T-helper 2 cell treated with Interferon-gamma antibody and Interleukin-4, amounts not matched to agents 100 ng/mL and 5 ng/mL, for 36 hours (primary cell): Measurements from ENCODE around the gene SART1. TPM values are rescaled to one million over a fixed set of nuclear protein-coding genes. Genes with fewer than 3 reads are reported as not detected.

ENCODE experiments used
- intact Hi-C: fragments of 100-400 bp; cut with micrococcal nuclease; formaldehyde crosslinking; loops from one replicate; pipeline ENCODE4 v1.15.1; 2023
- total RNA-seq: library from RNA; stranded (reverse); gene quantifications from 2 replicates; pipeline ENCODE4 v1.2.3, GENCODE V29; 2022

SART1 gene
- total RNA-seq, 1 donor from 2014 or later = 88.8 TPM

- intact Hi-C loops = no loop called here
Measured at GRCh38 chr11:65962141-65962564, 619 bp downstream of the SART1 start.

GRCh38 chr11:65964906-65965305 lies 3.4 kb downstream of the SART1 start:
- intact Hi-C loops = no loop called here

GRCh38 chr11:65965986-65966762 lies 4.6 kb downstream of the SART1 start:
- intact Hi-C loops = no loop called here

- intact Hi-C loops = no loop called here
Measured at GRCh38 chr11:65967329-65967934, 5.9 kb downstream of the SART1 start.

GRCh38 chr11:65968600-65969482 lies 7.3 kb downstream of the SART1 start:
- intact Hi-C loops = no loop called here

- intact Hi-C loops = no loop called here
Measured at GRCh38 chr11:65972116-65972515, 10.6 kb downstream of the SART1 start.

GRCh38 chr11:65973439-65974110 lies 12.0 kb downstream of the SART1 start:
- intact Hi-C loops = no loop called here

GRCh38 chr11:65975771-65976170 lies 14.2 kb downstream of the SART1 start:
- intact Hi-C loops = no loop called here

GRCh38 chr11:65976216-65977176 lies 15.0 kb downstream of the SART1 start:
- intact Hi-C loops = no loop called here

GRCh38 chr11:65977621-65978390 lies 16.3 kb downstream of the SART1 start:
- intact Hi-C loops = no loop called here

- intact Hi-C loops = no loop called here
Measured at GRCh38 chr11:65978391-65979238, 17.1 kb downstream of the SART1 start.

- intact Hi-C loops = no loop called here
Measured at GRCh38 chr11:65979261-65979759, 17.8 kb downstream of the SART1 start.

GRCh38 chr11:65981101-65981740 lies 19.7 kb downstream of the SART1 start:
- intact Hi-C loops = no loop called here

GRCh38 chr11:65981972-65982823 lies 20.7 kb downstream of the SART1 start:
- intact Hi-C loops = no loop called here

- intact Hi-C loops = no loop called here
Measured at GRCh38 chr11:65982824-65983588, 21.5 kb downstream of the SART1 start.

- intact Hi-C loops = no loop called here
Measured at GRCh38 chr11:65983589-65983987, 22.1 kb downstream of the SART1 start.
